ENCODE data around the gene LRCH4.

The LRCH4 gene

GRCh38 chr7:100575746-100576383 is 10.1 kb downstream of the LRCH4 start:
- TF ChIP-seq CTCF (IDR thresholded peaks at IDR 0.05; ENCODE audit: low read depth, low read length): no peak
- TF ChIP-seq POLR2A (IDR thresholded peaks at IDR 0.05; ENCODE audit: extremely low read depth, insufficient read length): no peak
- TF ChIP-seq MYC (IDR thresholded peaks at IDR 0.05; ENCODE audit: low read depth, low read length): no peak
- no peak for TF ChIP-seq MAX (IDR thresholded peaks at IDR 0.05; ENCODE audit: low read depth, low read length)
- DNase-seq (ENCODE audit: low read depth): no peak
- H3K4me3 ChIP-seq (ENCODE audit: low read depth, low read length): no peak overlapping the region

- TF ChIP-seq POLR2A (IDR thresholded peaks at IDR 0.05; ENCODE audit: extremely low read depth, insufficient read length): no peak
- no peak for TF ChIP-seq MAX (IDR thresholded peaks at IDR 0.05; ENCODE audit: low read depth, low read length)
- TF ChIP-seq MYC (IDR thresholded peaks at IDR 0.05; ENCODE audit: low read depth, low read length): no peak
- TF ChIP-seq CTCF (IDR thresholded peaks at IDR 0.05; ENCODE audit: low read depth, low read length): no peak
- no peak overlapping the region for H3K4me3 ChIP-seq (ENCODE audit: low read depth, low read length)
- no peak for DNase-seq (ENCODE audit: low read depth)
These were observed 10.7 kb downstream of the LRCH4 start for GRCh38 chr7:100575206-100575631.

- TF ChIP-seq POLR2A (IDR thresholded peaks at IDR 0.05; ENCODE audit: extremely low read depth, insufficient read length): no peak
- TF ChIP-seq MAX (IDR thresholded peaks at IDR 0.05; ENCODE audit: low read depth, low read length): no peak
- TF ChIP-seq MYC (IDR thresholded peaks at IDR 0.05; ENCODE audit: low read depth, low read length): no peak
- no peak for TF ChIP-seq CTCF (IDR thresholded peaks at IDR 0.05; ENCODE audit: low read depth, low read length)
- no peak for DNase-seq (ENCODE audit: low read depth)
- H3K4me3 ChIP-seq (ENCODE audit: low read depth, low read length): no peak overlapping the region
These were observed 11.3 kb downstream of the LRCH4 start for GRCh38 chr7:100574362-100575205.

GRCh38 chr7:100573691-100574361 is 12.1 kb downstream of the LRCH4 start, which contains the start of gene SAP25:
SAP25 (minus strand) TSS chr7:100573900; CDS start chr7:100573742, 158 bp downstream.
- no peak within 1 kb of the TSS for H3K4me3 ChIP-seq (ENCODE audit: low read depth, low read length)
- no peak for TF ChIP-seq CTCF (IDR thresholded peaks at IDR 0.05; ENCODE audit: low read depth, low read length)
- TF ChIP-seq MAX (IDR thresholded peaks at IDR 0.05; ENCODE audit: low read depth, low read length): no peak
- no peak for TF ChIP-seq MYC (IDR thresholded peaks at IDR 0.05; ENCODE audit: low read depth, low read length)
- TF ChIP-seq POLR2A (IDR thresholded peaks at IDR 0.05; ENCODE audit: extremely low read depth, insufficient read length): no peak
- DNase-seq (ENCODE audit: low read depth): no peak

DNA sequence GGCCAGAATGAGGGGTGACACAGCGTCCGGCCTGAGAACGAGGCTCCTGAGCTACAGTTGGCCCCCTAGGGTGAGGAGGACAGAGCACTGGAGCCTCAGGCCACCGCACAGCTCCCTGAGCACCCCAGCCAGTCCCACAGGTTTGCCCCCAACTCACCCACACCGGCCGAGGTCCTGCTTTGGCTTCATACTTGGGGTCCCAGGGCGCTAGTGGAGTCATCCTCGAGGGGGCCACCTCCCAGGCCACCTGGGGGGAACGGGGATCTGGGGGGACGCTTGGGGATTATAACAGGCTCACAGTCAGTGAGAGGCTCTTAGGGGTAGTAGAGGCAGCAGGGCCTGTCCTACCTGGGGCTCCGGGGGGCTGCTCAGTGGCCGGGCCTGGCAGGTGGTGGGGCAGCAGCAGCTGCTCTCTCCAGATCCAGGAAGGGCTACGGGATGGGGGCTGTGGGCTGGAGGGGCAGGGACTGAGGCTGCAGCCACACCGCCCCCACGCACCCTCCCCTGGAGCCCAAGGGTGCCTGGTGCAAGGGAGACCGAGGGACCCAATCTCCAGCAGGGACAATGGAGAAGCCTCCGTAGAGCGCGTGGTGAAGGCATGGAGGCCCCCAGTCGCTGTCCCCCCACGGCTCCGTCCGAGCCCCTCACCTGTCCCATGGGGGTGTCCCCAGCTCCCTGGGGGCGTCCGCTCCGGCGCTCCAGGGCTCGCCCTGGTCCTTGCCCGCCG is 12.8 kb downstream of the LRCH4 start:
- TF ChIP-seq POLR2A (IDR thresholded peaks at IDR 0.05; ENCODE audit: extremely low read depth, insufficient read length) (no peak), CTCF (IDR thresholded peaks at IDR 0.05; ENCODE audit: low read depth, low read length) (no peak), MYC (IDR thresholded peaks at IDR 0.05; ENCODE audit: low read depth, low read length) (no peak), MAX (IDR thresholded peaks at IDR 0.05; ENCODE audit: low read depth, low read length) (no peak)
- H3K4me3 ChIP-seq (ENCODE audit: low read depth, low read length): no peak overlapping the region
- no peak for DNase-seq (ENCODE audit: low read depth)
